Testis (tissue), 3 donors: ENCODE results near the gene IRGQ. TPM values are rescaled to one million over a fixed set of nuclear protein-coding genes. Genes with fewer than 3 reads are reported as not detected.
"Not testable (repeated sequence)": the region's sequence is repeated elsewhere in the genome, so short reads cannot be mapped to it uniquely, and the experiment has no call there.

Source experiments
- DNase-seq: peaks from one replicate; pipeline ENCODE4 v3.0.0-alpha.2; 2019
- H3K27ac ChIP-seq, 2 donors: fragments of 200-600 bp; sonication (generic); one replicate each; pipeline ENCODE4 v1.5.1; 2019
- H3K27me3 ChIP-seq: fragments of 200-600 bp; sonication (generic); one replicate; pipeline ENCODE4 v1.5.1; 2019
- H3K36me3 ChIP-seq: fragments of 200-600 bp; sonication (generic); one replicate; pipeline ENCODE4 v1.5.1; 2017; ENCODE audit warnings: low read depth; ENCODE audit errors: missing control alignments
- H3K4me1 ChIP-seq: fragments of 200-600 bp; sonication (generic); one replicate; pipeline ENCODE4 v1.5.1; 2019
- H3K4me3 ChIP-seq, 2 donors: fragments of 200-600 bp; sonication (generic); one replicate each; pipeline ENCODE4 v1.5.1; 2017 to 2019
- H3K9me3 ChIP-seq: fragments of 200-600 bp; sonication (generic); one replicate; pipeline ENCODE4 v1.5.1; 2017
- POLR2A ChIP-seq: fragments of 450-650 bp; IDR thresholded peaks from one replicate; pipeline ENCODE4 v1.6.1; 2017; ENCODE audit warnings: antibody characterized with exemption, mild to moderate bottlenecking, moderate library complexity
- WGBS, 2 donors: methylation state at CpG; one replicate each; pipeline ENCODE4 v1.1.5; 2018; 5-methylcytosine and 5-hydroxymethylcytosine counted together
- intact Hi-C: fragments of 100-400 bp; cut with DNase I; formaldehyde crosslinking; loops from one replicate; pipeline ENCODE4 v1.15.1; 2023; ENCODE audit warnings: low total_unique reads
- polyA plus RNA-seq: library from polyadenylated mRNA; stranded (reverse); fragments of 350-450 nt; fragmentation: Illumina TruSeq; extraction: RNeasy Lipid Tissue Mini Kit (QIAGEN cat#74804); gene quantifications from one replicate; pipeline ENCODE4 v1.2.3, GENCODE V29; 2014; ENCODE audit warnings: low read depth, low replicate concordance; ENCODE audit not compliant: insufficient read depth
- total RNA-seq, 2 donors: library from RNA; depleted of rRNA; stranded (reverse); fragments of >200 nt; gene quantifications; one replicate each; pipeline ENCODE4 v1.2.3, GENCODE V29; 2016
- TF ChIP-seq, protein P1 (sequence below), 3 experiments: fragments of 450-650 bp in 2 of 3; fragments of 200-600 bp in 1 of 3; sonication (generic) in 1 of 3; IDR thresholded peaks; one replicate each; pipeline ENCODE4 v1.5.1; 2016 to 2019; ENCODE audit warnings: antibody characterized with exemption in 3 of 3, mild to moderate bottlenecking in 2 of 3, moderate library complexity in 1 of 3

The IRGQ gene
- total and polyA plus RNA-seq, 3 donors from 2014 or later = 6.0 to 29.0 (median 26.4) TPM

DNA sequence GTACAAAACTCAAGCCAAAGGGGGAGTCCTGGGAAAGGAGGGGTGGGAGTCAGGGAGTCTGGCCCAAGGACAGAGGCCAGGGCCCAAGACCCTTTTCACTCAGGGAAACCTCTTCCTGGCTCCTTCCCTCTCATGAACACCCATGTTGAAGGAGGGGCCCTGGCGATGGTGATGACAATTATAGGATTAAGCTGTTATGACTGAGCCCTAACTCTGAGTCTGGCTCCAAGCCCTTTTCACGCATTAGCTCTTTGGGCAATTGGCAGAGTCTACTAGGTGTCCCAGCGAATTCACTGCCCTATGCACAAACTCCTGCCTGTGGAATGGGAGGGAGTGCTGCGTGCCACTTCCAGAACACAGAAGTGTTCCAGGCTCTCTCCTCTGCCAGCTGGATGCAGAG is 42.3 kb downstream of the IRGQ start:
- Histone ChIP-seq H3K36me3 (no peaks in the 10 kb centered on the region), H3K27ac (no peak overlapping the region), H3K4me3 (no peak overlapping the region), H3K4me1 (no peaks in the 10 kb centered on the region), H3K27me3 (no peaks in the 10 kb centered on the region), H3K9me3 (no peaks in the 10 kb centered on the region)
- TF ChIP-seq, protein P1, sequence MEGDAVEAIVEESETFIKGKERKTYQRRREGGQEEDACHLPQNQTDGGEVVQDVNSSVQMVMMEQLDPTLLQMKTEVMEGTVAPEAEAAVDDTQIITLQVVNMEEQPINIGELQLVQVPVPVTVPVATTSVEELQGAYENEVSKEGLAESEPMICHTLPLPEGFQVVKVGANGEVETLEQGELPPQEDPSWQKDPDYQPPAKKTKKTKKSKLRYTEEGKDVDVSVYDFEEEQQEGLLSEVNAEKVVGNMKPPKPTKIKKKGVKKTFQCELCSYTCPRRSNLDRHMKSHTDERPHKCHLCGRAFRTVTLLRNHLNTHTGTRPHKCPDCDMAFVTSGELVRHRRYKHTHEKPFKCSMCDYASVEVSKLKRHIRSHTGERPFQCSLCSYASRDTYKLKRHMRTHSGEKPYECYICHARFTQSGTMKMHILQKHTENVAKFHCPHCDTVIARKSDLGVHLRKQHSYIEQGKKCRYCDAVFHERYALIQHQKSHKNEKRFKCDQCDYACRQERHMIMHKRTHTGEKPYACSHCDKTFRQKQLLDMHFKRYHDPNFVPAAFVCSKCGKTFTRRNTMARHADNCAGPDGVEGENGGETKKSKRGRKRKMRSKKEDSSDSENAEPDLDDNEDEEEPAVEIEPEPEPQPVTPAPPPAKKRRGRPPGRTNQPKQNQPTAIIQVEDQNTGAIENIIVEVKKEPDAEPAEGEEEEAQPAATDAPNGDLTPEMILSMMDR (IDR thresholded peaks at IDR 0.05) = no peak
- no peak for TF ChIP-seq POLR2A
- DNase-seq = no peak
- intact Hi-C loops = no loop called here
- WGBS, 2 donors = 88 to 94% methylated on average over 4 of the region's 4 CpGs

DNA sequence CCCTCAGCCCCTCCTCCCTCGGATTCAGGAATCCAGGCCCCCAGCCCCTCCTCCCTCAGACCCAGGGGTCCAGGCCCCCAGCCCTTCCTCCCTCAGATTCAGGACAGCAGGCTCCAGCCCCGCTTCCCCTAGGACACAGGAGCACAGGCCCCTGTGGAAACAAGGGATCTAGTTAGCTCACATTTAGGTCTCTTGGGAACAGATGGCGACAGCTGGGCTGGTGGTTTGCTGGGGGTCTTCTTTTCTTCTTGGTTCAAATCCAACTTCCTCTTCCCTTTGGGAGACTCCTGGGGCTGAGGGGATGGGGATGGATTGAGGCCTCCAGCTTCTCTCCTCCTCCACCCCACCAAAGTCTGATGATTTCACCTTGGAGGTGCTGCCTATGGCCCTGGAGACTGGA is 43.3 kb downstream of the IRGQ start:
- no peaks in the 10 kb centered on the region for H3K9me3 ChIP-seq
- TF ChIP-seq, protein P1 (IDR thresholded peaks at IDR 0.05) = no peak
- TF ChIP-seq POLR2A = no peak
- H3K36me3 ChIP-seq = no peaks in the 10 kb centered on the region
- no peak overlapping the region for H3K4me3 ChIP-seq
- DNase-seq = no peak
- no peaks in the 10 kb centered on the region for H3K4me1 ChIP-seq
- no peak overlapping the region for H3K27ac ChIP-seq
- intact Hi-C loops = no loop called here
- WGBS, 2 donors = 100% methylated on average over 2 to 3 of the region's 3 CpGs
- no peaks in the 10 kb centered on the region for H3K27me3 ChIP-seq

DNA sequence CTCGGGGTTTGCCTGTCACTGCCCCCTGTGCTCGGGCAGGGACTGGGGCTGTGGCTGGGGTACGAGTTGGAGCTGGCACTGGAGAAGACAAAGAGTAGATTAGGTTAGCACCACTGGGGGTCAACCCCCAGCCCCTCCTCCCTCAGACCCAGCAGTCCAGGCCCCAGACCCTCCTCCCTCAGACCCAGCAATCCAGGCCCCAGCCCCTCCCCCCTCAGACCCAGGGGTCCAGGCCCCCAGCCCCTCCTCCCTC is 43.8 kb downstream of the IRGQ start:
- WGBS, 2 donors = 84 to 93% methylated on average over 3 of the region's 3 CpGs
- intact Hi-C loops = no loop called here

DNA sequence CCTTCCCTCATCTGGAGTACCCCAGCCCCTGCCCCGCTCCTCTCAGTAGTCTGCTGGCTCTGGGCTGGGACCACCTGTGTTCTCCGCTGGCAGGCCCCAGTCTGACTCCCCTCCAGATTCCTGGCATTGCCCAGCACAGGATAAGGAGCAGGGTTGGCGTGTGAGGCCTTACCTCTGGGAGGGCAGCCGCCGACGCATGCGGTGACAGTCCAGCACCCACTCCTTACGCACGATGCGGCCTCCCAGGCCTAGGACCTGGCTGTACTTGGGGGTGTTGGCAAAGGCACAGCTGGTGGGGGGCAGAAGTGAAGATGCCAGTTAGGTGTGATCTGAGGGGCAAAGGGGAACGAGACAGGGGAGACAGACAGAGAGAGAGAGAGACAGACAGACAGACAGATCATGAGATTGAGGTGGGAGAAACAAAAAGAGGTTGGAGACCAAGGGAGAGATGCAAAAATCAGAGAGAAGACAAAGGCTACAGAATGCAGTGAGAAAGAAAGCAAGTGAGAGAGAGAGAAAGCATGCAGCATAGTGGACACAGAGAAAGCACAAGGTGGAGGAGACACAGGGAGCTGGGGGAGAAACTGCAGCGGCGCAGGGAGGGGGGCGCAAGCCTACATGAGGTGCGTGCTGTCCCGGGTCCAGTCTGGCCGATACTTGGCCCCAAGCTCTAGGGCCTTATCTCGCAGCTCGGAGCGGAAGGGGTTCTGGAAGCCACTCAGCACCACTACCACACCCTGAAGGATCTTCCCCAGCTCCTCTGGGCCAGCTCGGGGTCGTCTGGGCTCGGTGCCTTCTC is 44.3 kb downstream of the IRGQ start:
- WGBS, 2 donors = 91 to 92% methylated on average over 20 to 23 of the region's 23 CpGs
- Histone ChIP-seq H3K36me3 (no peaks in the 10 kb centered on the region), H3K9me3 (no peaks in the 10 kb centered on the region), H3K4me1 (no peaks in the 10 kb centered on the region), H3K4me3 (no peak overlapping the region), H3K27me3 (no peaks in the 10 kb centered on the region), H3K27ac (no peak overlapping the region)
- intact Hi-C loops = no loop called here
- no peak for DNase-seq
- TF ChIP-seq, protein P1 (IDR thresholded peaks at IDR 0.05) = no peak
- TF ChIP-seq POLR2A = no peak

More for the DNA sequence above, 43.8 kb downstream of the IRGQ start:
- Histone ChIP-seq H3K4me3 (no peak overlapping the region), H3K4me1 (no peaks in the 10 kb centered on the region), H3K27ac (no peak overlapping the region), H3K9me3 (no peaks in the 10 kb centered on the region), H3K27me3 (no peaks in the 10 kb centered on the region), H3K36me3 (no peaks in the 10 kb centered on the region)
- no peak for DNase-seq
- TF ChIP-seq, protein P1 (IDR thresholded peaks at IDR 0.05) = no peak
- TF ChIP-seq POLR2A = no peak

DNA sequence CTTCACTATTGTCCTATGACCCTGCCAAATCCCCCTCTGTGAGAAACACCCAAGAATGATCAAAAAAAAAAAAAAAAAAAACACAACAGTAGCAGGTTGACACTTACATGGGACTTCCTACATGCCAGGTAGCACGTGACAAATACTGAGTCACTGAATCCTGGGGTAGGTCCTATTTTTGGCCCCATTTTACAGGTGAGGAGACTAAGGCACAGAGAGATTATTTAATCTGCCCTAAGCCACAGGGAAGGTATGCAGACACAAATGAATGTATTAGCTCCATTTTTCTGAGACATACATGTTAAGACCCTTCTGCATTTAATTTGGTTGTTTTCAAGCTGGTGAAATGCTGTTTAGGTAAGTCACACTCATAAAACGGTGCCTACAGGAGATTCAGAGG is 47.2 kb downstream of the IRGQ start:
- DNase-seq = no peak
- Histone ChIP-seq H3K4me3 (no peak overlapping the region), H3K9me3 (no peaks in the 10 kb centered on the region), H3K27me3 (no peaks in the 10 kb centered on the region), H3K27ac (no peak overlapping the region), H3K4me1 (no peaks in the 10 kb centered on the region), H3K36me3 (no peaks in the 10 kb centered on the region)
- intact Hi-C loops = no loop called here
- no peak for TF ChIP-seq POLR2A
- TF ChIP-seq, protein P1 (IDR thresholded peaks at IDR 0.05) = no peak
- 90 to 93% methylated on average over 2 of the region's 2 CpGs for WGBS, 2 donors

DNA sequence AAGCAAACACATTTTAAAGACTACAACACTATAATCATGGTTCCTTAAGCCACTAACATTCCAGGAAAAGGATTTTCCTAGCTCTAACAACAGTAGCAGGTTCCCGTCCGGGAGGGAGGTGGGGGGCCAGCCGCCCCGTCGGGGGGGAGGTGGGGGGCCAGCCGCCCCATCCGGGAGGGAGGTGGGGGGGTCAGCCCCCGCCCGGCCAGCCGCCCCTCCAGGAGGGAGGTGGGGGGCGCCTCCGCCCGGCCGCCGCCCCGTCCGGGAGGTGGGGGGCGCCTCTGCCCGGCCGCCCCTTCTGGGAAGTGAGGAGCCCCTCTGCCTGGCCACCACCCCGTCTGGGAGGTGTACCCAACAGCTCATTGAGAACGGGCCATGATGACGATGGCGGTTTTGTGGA is 48.0 kb downstream of the IRGQ start:
- H3K27ac ChIP-seq, H3K4me3 ChIP-seq, intact Hi-C loops, H3K9me3 ChIP-seq, H3K4me1 ChIP-seq, DNase-seq, H3K27me3 ChIP-seq, H3K36me3 ChIP-seq: not testable (repeated sequence)
- WGBS, 2 donors = 89 to 95% methylated on average over 3 to 12 of the region's 24 CpGs
